ENCODE data around the gene MAP4K5.

DNA sequence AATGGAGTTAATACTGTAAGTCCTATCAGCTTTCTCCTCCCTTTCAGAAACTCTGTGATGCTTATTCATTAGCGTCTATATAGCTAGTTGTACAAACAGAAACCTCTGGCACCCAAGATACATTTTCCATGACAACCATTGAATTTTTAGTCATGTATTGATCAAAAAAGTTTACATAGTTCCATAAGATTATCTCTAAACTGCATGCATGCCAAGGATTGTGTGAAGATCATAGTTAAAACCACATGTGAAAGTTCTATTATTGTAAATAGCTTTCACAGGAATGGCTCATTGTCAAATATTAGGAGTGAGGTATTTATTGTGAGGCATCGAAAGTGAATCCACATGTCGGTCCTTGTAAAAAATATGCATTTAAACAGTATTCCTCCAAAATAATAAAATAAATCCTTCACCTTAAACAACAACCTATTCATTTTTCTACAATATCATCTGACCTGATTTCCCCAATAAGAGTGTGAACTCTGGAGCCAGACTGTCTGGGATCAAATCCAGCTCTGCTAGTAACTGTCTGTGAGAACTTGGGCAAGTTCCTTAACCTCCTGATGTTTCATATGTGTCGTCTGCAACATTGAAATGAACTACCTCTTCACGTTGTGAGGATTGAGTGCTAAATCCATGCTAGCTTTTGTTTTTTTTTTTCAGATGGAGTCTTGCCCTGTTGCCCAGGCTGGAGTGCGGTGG is 125.1 kb downstream of the MAP4K5 start:
- TF ChIP-seq, protein P1, sequence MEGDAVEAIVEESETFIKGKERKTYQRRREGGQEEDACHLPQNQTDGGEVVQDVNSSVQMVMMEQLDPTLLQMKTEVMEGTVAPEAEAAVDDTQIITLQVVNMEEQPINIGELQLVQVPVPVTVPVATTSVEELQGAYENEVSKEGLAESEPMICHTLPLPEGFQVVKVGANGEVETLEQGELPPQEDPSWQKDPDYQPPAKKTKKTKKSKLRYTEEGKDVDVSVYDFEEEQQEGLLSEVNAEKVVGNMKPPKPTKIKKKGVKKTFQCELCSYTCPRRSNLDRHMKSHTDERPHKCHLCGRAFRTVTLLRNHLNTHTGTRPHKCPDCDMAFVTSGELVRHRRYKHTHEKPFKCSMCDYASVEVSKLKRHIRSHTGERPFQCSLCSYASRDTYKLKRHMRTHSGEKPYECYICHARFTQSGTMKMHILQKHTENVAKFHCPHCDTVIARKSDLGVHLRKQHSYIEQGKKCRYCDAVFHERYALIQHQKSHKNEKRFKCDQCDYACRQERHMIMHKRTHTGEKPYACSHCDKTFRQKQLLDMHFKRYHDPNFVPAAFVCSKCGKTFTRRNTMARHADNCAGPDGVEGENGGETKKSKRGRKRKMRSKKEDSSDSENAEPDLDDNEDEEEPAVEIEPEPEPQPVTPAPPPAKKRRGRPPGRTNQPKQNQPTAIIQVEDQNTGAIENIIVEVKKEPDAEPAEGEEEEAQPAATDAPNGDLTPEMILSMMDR (conservative IDR thresholded peaks at IDR 0.05; ENCODE audit: low read depth, low read length), result no peak
- no peak for TF ChIP-seq EZH2 (IDR thresholded peaks at IDR 0.05; ENCODE audit: low read length, unreplicated experiment)
- no peak for TF ChIP-seq EZH2phosphoT487 (IDR thresholded peaks at IDR 0.05; ENCODE audit: borderline replicate concordance, low read length)
